Stimulated activated CD4-positive, alpha-beta T cell treated with anti-CD3 and anti-CD28 coated beads, Interleukin-4, amount 100 ng/mL, for 48 hours (primary cell): Measurements from ENCODE around the gene ZNF792.
"Not testable (repeated sequence)": the region's sequence is repeated elsewhere in the genome, so short reads cannot be mapped to it uniquely, and the experiment has no call there.

Experiments used
- DNase-seq, 2 donors: peaks; one replicate each; pipeline ENCODE4 v3.0.0-alpha.2; 2020; ENCODE audit warnings: low read depth in 2 of 2

The ZNF792 gene

GRCh38 chr19:34970185-34970780 is 6.3 kb upstream of the ZNF792 start:
- not testable (repeated sequence) for DNase-seq

GRCh38 chr19:34969721-34970120 is 5.7 kb upstream of the ZNF792 start:
- no peak for DNase-seq

- no peak for DNase-seq
Observed at GRCh38 chr19:34967551-34967950, 3.5 kb upstream of the ZNF792 start.

- not testable (repeated sequence) for DNase-seq
Observed at GRCh38 chr19:34965505-34965904, 1.5 kb upstream of the ZNF792 start.

- DNase-seq: no peak
Observed at GRCh38 chr19:34964598-34964997, 569 bp upstream of the ZNF792 start.

GRCh38 chr19:34962687-34963572 is 1.1 kb downstream of the ZNF792 start:
- no peak for DNase-seq

GRCh38 chr19:34961775-34962686 is 2.0 kb downstream of the ZNF792 start:
- no peak for DNase-seq

- no peak for DNase-seq
Observed at GRCh38 chr19:34960940-34961679, 2.9 kb downstream of the ZNF792 start.

GRCh38 chr19:34960103-34960805 is 3.8 kb downstream of the ZNF792 start:
- no peak for DNase-seq

GRCh38 chr19:34959021-34959420 is 5.0 kb downstream of the ZNF792 start:
- DNase-seq: no peak

- no peak for DNase-seq
Observed at GRCh38 chr19:34957830-34958751, 5.9 kb downstream of the ZNF792 start.

GRCh38 chr19:34953092-34953491 is 10.9 kb downstream of the ZNF792 start:
- no peak for DNase-seq

GRCh38 chr19:34943861-34944573 is 20.0 kb downstream of the ZNF792 start:
- DNase-seq: no peak

GRCh38 chr19:34938886-34939285 is 25.1 kb downstream of the ZNF792 start:
- DNase-seq: no peak

- DNase-seq: no peak
Observed at GRCh38 chr19:34936184-34936583, 27.8 kb downstream of the ZNF792 start.

GRCh38 chr19:34932494-34932893 is 31.5 kb downstream of the ZNF792 start:
- DNase-seq: no peak

GRCh38 chr19:34926685-34927375 is 37.2 kb downstream of the ZNF792 start, which contains the start of gene ZNF30:
Gene ZNF30, plus strand, starts transcription at chr19:34926903. Its CDS starts 3,045 bp downstream, at chr19:34929948.
- DNase-seq: peak; percentile 74 to 84

GRCh38 chr19:34926361-34926684 is 37.7 kb downstream of the ZNF792 start:
- no peak for DNase-seq
